HepG2 (cell line): ENCODE results near the gene C14orf93. TPM values are rescaled to one million over a fixed set of nuclear protein-coding genes. Genes with fewer than 3 reads are reported as not detected.
A peak's percentile ranks its signal among the peaks of the same experiment; 100 is the strongest.

Experiments
- AGO2 ChIP-seq: fragments of 200-400 bp; formaldehyde crosslinking; optimal IDR thresholded peaks from 2 replicates; pipeline ENCODE3; 2017; ENCODE audit warnings: mild to moderate bottlenecking, low read depth, low read length, moderate library complexity
- BCL6 ChIP-seq: IDR thresholded peaks from 2 replicates; pipeline ENCODE4 v1.6.1; 2016; ENCODE audit warnings: missing genetic modification reagents, missing compliant biosample characterization
- FIP1L1 ChIP-seq: fragments of 200-400 bp; formaldehyde crosslinking; IDR thresholded peaks from 2 replicates; pipeline ENCODE4 v1.6.1; 2018; ENCODE audit warnings: low read depth, mild to moderate bottlenecking, low read length, moderate library complexity, borderline replicate concordance; ENCODE audit not compliant: insufficient read depth
- FLYWCH1 ChIP-seq: sonication (generic); formaldehyde crosslinking; IDR thresholded peaks from 2 replicates; pipeline ENCODE4 v1.8.1; 2023; ENCODE audit warnings: mild to moderate bottlenecking, missing genetic modification reagents
- HHEX ChIP-seq: IDR thresholded peaks from 2 replicates; pipeline ENCODE4 v1.6.1; 2016; ENCODE audit warnings: control low read depth
- KAT2B ChIP-seq: fragments of 150-350 bp; IDR thresholded peaks from 2 replicates; pipeline ENCODE4 v1.6.1; 2014; ENCODE audit warnings: low read depth, low read length, borderline replicate concordance
- KLF13 ChIP-seq: sonication (generic); formaldehyde crosslinking; IDR thresholded peaks from 2 replicates; pipeline ENCODE4 v1.4.0; 2020; ENCODE audit warnings: mild to moderate bottlenecking, missing genetic modification reagents
- KMT2B ChIP-seq: IDR thresholded peaks from 2 replicates; pipeline ENCODE4 v1.6.1; 2016; ENCODE audit warnings: missing genetic modification reagents, missing compliant biosample characterization
- MXI1 ChIP-seq: IDR thresholded peaks from 3 replicates; pipeline ENCODE4 v1.6.1; 2012; ENCODE audit warnings: low read depth, low read length, inconsistent platforms, borderline replicate concordance
- PCBP2 ChIP-seq: fragments of 200-400 bp; formaldehyde crosslinking; optimal IDR thresholded peaks from 2 replicates; pipeline ENCODE3; 2018; ENCODE audit warnings: low read length, low read depth; ENCODE audit not compliant: poor library complexity, severe bottlenecking
- POLR2AphosphoS2 ChIP-seq: IDR thresholded peaks from 2 replicates; pipeline ENCODE4 v1.6.1; 2011; ENCODE audit warnings: low read depth, low read length, improper control_type of control experiment
- POLR2G ChIP-seq: fragments of 200-400 bp; formaldehyde crosslinking; IDR thresholded peaks from 2 replicates; pipeline ENCODE4 v1.6.1; 2018; ENCODE audit warnings: mild to moderate bottlenecking, low read depth, low read length, moderate library complexity
- SSRP1 ChIP-seq: IDR thresholded peaks from 2 replicates; pipeline ENCODE4 v1.6.1; 2016; ENCODE audit warnings: control low read depth
- U2AF1 ChIP-seq: fragments of 200-400 bp; formaldehyde crosslinking; optimal IDR thresholded peaks from 2 replicates; pipeline ENCODE3; 2017; ENCODE audit warnings: mild to moderate bottlenecking, low read depth, low read length
- ZNF326 ChIP-seq: sonication (generic); formaldehyde crosslinking; IDR thresholded peaks from 2 replicates; pipeline ENCODE4 v1.4.0; 2020; ENCODE audit warnings: missing genetic modification reagents, borderline replicate concordance
- ZNF337 ChIP-seq: sonication (generic); formaldehyde crosslinking; IDR thresholded peaks from 2 replicates; pipeline ENCODE4 v1.5.1; 2020; ENCODE audit warnings: missing genetic modification reagents, low read depth, mild to moderate bottlenecking, borderline replicate concordance
- ZNF33B ChIP-seq: sonication (generic); formaldehyde crosslinking; IDR thresholded peaks from 2 replicates; pipeline ENCODE4 v1.5.1; 2020; ENCODE audit warnings: mild to moderate bottlenecking, missing genetic modification reagents
- polyA plus RNA-seq, 8 experiments: library from polyadenylated mRNA; depleted of rRNA in 3 of 8; stranded (reverse) in 7 of 8; unstranded in 1 of 8; fragments of >200 nt; fragmentation: Illumina TruSeq in 4 of 8; extraction: Trizol in 4 of 8; gene quantifications; 2 replicates each; pipeline versions ENCODE4 v1.2.1 to v1.2.3, GENCODE V29; 2011 to 2016; ENCODE audit warnings: low read depth in 4 of 8, missing spikeins in 1 of 8, mixed read lengths in 1 of 8; ENCODE audit not compliant: insufficient read depth in 1 of 8
- total RNA-seq, 5 experiments: library from RNA; depleted of rRNA; stranded (reverse); fragments of >200 nt; fragmentation: Illumina TruSeq; extraction: Trizol; gene quantifications; 2 replicates each; pipeline ENCODE4 v1.2.3, GENCODE V29; 2016; ENCODE audit warnings: low read depth in 1 of 5
- TF ChIP-seq, protein P1 (sequence below): sonication (generic); formaldehyde crosslinking; IDR thresholded peaks from 2 replicates; pipeline ENCODE4 v1.5.0; 2020; ENCODE audit warnings: mild to moderate bottlenecking, missing genetic modification reagents
- TF ChIP-seq, protein P2 (sequence below): sonication (generic); formaldehyde crosslinking; IDR thresholded peaks from 2 replicates; pipeline ENCODE4 v1.4.0; 2020; ENCODE audit warnings: low read depth, mild to moderate bottlenecking, missing genetic modification reagents
- TF ChIP-seq, protein P3 (sequence below): IDR thresholded peaks from 2 replicates; pipeline ENCODE4 v1.6.1; 2016; ENCODE audit warnings: low read depth, control low read depth
- TF ChIP-seq, protein P4 (sequence below): sonication (generic); formaldehyde crosslinking; IDR thresholded peaks from 2 replicates; pipeline ENCODE4 v1.4.0; 2020; ENCODE audit warnings: missing genetic modification reagents, mild to moderate bottlenecking, borderline replicate concordance

C14orf93 gene
- total and polyA plus RNA-seq, 2 of the 13 experiments (the other 11 are each of a cell fraction or from before 2014, with no cell fraction given): 11.4 to 22.5 TPM

DNA sequence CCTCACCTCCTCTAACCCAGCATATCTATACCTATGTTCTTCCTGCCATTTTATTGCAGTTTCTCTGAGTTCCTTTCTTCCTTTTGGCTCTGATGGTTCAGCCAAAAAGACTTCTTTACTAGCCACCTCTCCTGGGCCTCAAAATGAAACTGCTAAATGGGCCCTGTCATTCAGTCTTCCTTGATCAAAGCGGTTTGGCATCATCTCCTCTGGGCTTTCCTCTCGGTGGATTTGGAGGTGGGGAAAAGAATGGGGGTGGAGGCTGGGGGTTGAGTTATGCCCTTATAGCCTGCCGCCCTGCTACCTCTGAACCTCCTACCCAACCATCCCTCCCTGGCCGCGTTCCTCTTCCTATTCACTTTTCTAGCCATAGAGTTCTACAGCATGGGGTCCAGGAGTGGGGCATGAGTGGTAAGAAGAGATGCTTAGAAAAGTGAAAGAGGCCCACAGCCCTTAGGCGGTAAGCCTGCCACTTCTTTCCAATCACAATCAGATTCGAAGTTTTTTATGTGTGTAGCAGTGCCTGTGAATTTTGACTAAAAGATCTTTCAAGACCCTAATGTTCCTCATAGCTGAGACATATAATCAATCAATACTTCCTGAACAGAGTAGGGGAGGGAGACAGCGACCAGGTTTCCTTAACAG lies 30.1 kb downstream of the C14orf93 start (continued):
- no peak for TF ChIP-seq KAT2B
- TF ChIP-seq, protein P1, sequence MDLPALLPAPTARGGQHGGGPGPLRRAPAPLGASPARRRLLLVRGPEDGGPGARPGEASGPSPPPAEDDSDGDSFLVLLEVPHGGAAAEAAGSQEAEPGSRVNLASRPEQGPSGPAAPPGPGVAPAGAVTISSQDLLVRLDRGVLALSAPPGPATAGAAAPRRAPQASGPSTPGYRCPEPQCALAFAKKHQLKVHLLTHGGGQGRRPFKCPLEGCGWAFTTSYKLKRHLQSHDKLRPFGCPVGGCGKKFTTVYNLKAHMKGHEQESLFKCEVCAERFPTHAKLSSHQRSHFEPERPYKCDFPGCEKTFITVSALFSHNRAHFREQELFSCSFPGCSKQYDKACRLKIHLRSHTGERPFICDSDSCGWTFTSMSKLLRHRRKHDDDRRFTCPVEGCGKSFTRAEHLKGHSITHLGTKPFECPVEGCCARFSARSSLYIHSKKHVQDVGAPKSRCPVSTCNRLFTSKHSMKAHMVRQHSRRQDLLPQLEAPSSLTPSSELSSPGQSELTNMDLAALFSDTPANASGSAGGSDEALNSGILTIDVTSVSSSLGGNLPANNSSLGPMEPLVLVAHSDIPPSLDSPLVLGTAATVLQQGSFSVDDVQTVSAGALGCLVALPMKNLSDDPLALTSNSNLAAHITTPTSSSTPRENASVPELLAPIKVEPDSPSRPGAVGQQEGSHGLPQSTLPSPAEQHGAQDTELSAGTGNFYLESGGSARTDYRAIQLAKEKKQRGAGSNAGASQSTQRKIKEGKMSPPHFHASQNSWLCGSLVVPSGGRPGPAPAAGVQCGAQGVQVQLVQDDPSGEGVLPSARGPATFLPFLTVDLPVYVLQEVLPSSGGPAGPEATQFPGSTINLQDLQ (CRISPR knock-in tag): no peak
- TF ChIP-seq MXI1: 0 out of 3 replicates have a peak, but pooled peaks have one; percentile 4
- TF ChIP-seq PCBP2: peak; percentile 70
- no peak for TF ChIP-seq FLYWCH1 (CRISPR knock-in tag)
- 0 out of 2 replicates have a peak, but pooled peaks have one; percentile 42 for TF ChIP-seq ZNF33B
- 0 out of 2 replicates have a peak, but pooled peaks have one; percentile 25 for TF ChIP-seq KMT2B
- TF ChIP-seq BCL6 (CRISPR knock-in tag): 0 out of 2 replicates have a peak, but pooled peaks have one; percentile 43
- peak; percentile 20; the same call in 1 of the 2 replicates for TF ChIP-seq ZNF337 (CRISPR knock-in tag)
- no peak for TF ChIP-seq ZNF326
- TF ChIP-seq FIP1L1: no peak
- peak; percentile 99 for TF ChIP-seq SSRP1
- TF ChIP-seq U2AF1: peak; percentile 40
- TF ChIP-seq, protein P2, sequence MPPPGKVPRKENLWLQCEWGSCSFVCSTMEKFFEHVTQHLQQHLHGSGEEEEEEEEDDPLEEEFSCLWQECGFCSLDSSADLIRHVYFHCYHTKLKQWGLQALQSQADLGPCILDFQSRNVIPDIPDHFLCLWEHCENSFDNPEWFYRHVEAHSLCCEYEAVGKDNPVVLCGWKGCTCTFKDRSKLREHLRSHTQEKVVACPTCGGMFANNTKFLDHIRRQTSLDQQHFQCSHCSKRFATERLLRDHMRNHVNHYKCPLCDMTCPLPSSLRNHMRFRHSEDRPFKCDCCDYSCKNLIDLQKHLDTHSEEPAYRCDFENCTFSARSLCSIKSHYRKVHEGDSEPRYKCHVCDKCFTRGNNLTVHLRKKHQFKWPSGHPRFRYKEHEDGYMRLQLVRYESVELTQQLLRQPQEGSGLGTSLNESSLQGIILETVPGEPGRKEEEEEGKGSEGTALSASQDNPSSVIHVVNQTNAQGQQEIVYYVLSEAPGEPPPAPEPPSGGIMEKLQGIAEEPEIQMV: no peak
- TF ChIP-seq, protein P3, sequence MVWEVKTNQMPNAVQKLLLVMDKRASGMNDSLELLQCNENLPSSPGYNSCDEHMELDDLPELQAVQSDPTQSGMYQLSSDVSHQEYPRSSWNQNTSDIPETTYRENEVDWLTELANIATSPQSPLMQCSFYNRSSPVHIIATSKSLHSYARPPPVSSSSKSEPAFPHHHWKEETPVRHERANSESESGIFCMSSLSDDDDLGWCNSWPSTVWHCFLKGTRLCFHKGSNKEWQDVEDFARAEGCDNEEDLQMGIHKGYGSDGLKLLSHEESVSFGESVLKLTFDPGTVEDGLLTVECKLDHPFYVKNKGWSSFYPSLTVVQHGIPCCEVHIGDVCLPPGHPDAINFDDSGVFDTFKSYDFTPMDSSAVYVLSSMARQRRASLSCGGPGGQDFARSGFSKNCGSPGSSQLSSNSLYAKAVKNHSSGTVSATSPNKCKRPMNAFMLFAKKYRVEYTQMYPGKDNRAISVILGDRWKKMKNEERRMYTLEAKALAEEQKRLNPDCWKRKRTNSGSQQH (CRISPR knock-in tag): peak; percentile 66; the same call in 1 of the 2 replicates
- TF ChIP-seq, protein P4, sequence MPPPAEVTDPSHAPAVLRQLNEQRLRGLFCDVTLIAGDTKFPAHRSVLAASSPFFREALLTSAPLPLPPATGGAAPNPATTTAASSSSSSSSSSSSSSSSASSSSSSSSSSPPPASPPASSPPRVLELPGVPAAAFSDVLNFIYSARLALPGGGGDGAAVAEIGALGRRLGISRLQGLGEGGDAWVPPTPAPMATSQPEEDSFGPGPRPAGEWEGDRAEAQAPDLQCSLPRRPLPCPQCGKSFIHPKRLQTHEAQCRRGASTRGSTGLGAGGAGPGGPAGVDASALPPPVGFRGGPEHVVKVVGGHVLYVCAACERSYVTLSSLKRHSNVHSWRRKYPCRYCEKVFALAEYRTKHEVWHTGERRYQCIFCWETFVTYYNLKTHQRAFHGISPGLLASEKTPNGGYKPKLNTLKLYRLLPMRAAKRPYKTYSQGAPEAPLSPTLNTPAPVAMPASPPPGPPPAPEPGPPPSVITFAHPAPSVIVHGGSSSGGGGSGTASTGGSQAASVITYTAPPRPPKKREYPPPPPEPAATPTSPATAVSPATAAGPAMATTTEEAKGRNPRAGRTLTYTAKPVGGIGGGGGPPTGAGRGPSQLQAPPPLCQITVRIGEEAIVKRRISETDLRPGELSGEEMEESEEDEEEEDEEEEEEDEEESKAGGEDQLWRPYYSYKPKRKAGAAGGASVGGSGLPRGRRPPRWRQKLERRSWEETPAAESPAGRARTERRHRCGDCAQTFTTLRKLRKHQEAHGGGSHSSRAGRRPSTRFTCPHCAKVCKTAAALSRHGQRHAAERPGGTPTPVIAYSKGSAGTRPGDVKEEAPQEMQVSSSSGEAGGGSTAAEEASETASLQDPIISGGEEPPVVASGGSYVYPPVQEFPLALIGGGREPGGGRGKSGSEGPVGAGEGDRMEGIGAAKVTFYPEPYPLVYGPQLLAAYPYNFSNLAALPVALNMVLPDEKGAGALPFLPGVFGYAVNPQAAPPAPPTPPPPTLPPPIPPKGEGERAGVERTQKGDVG (CRISPR knock-in tag): no peak
- 0 out of 2 replicates have a peak, but pooled peaks have one; percentile 17 for TF ChIP-seq KLF13 (CRISPR knock-in tag)
- peak; percentile 21; the same call in 1 of the 2 replicates for TF ChIP-seq POLR2G
- TF ChIP-seq HHEX: 0 out of 2 replicates have a peak, but pooled peaks have one; percentile 24
- no peak for TF ChIP-seq AGO2
- peak; percentile 34 for TF ChIP-seq POLR2AphosphoS2
